HepG2 (cell line): ENCODE data around the gene MEF2D. TPM values are rescaled to one million over a fixed set of nuclear protein-coding genes. Genes with fewer than 3 reads are reported as not detected.

Experiments used
- ARNTL ChIP-seq: sonication (generic); formaldehyde crosslinking; IDR thresholded peaks from 2 replicates; pipeline ENCODE4 v1.4.0; 2020; ENCODE audit warnings: mild to moderate bottlenecking, missing genetic modification reagents
- CSRNP2 ChIP-seq: sonication (generic); formaldehyde crosslinking; conservative IDR thresholded peaks from 2 replicates; pipeline ENCODE4 v1.8.0; 2022; ENCODE audit warnings: low read depth, missing genetic modification reagents
- IRX3 ChIP-seq: sonication (generic); formaldehyde crosslinking; IDR thresholded peaks from 2 replicates; pipeline ENCODE4 v1.8.1; 2023; ENCODE audit warnings: mild to moderate bottlenecking, low read depth, missing genetic modification reagents, borderline replicate concordance
- MAZ ChIP-seq, 2 experiments: sonication (generic) in 1 of 2; formaldehyde crosslinking in 1 of 2; IDR thresholded peaks; 2 replicates each; pipeline versions ENCODE4 v1.5.0 to v1.6.1; 2012 to 2020; ENCODE audit warnings: low read depth in 2 of 2, mild to moderate bottlenecking in 2 of 2, borderline replicate concordance in 1 of 2, improper control_type of control experiment in 1 of 2, low read length in 1 of 2, missing genetic modification reagents in 1 of 2, moderate library complexity in 1 of 2
- MED1 ChIP-seq: sonication (generic); formaldehyde crosslinking; IDR thresholded peaks from 2 replicates; pipeline ENCODE4 v1.4.0; 2020; ENCODE audit warnings: missing genetic modification reagents
- NFE2 ChIP-seq: sonication (generic); formaldehyde crosslinking; IDR thresholded peaks from 2 replicates; pipeline ENCODE4 v1.4.0; 2020; ENCODE audit warnings: missing genetic modification reagents
- RAD21 ChIP-seq: fragments of 450-650 bp; formaldehyde crosslinking; IDR thresholded peaks from 2 replicates; pipeline ENCODE4 v1.5.0; 2020; ENCODE audit warnings: mild to moderate bottlenecking
- RNF219 ChIP-seq: sonication (generic); formaldehyde crosslinking; IDR thresholded peaks from 2 replicates; pipeline ENCODE4 v1.5.0; 2020; ENCODE audit warnings: mild to moderate bottlenecking, missing genetic modification reagents
- SP5 ChIP-seq: IDR thresholded peaks from 2 replicates; pipeline ENCODE4 v1.6.1; 2016; ENCODE audit warnings: low read depth, borderline replicate concordance
- ZNF275 ChIP-seq: sonication (generic); formaldehyde crosslinking; IDR thresholded peaks from 2 replicates; pipeline ENCODE4 v1.8.0; 2022; ENCODE audit warnings: missing genetic modification reagents, mild to moderate bottlenecking, inconsistent platforms, borderline replicate concordance
- ZNF296 ChIP-seq: sonication (generic); formaldehyde crosslinking; conservative IDR thresholded peaks from 2 replicates; pipeline ENCODE4 v1.5.0; 2020; ENCODE audit warnings: mild to moderate bottlenecking, missing genetic modification reagents
- ZNF329 ChIP-seq: sonication (generic); formaldehyde crosslinking; IDR thresholded peaks from 2 replicates; pipeline ENCODE4 v1.9.0; 2021; ENCODE audit warnings: low read depth, mild to moderate bottlenecking, missing genetic modification reagents
- ZNF564 ChIP-seq: sonication (generic); formaldehyde crosslinking; IDR thresholded peaks from 2 replicates; pipeline ENCODE4 v1.8.1; 2023; ENCODE audit warnings: mild to moderate bottlenecking, missing genetic modification reagents
- ZNF577 ChIP-seq: sonication (generic); formaldehyde crosslinking; IDR thresholded peaks from 2 replicates; pipeline ENCODE4 v1.4.0; 2020; ENCODE audit warnings: mild to moderate bottlenecking, low read depth, missing genetic modification reagents, borderline replicate concordance
- ZNF609 ChIP-seq: sonication (generic); formaldehyde crosslinking; IDR thresholded peaks from 2 replicates; pipeline ENCODE4 v1.4.0; 2020; ENCODE audit warnings: mild to moderate bottlenecking, missing genetic modification reagents, borderline replicate concordance
- ZNF615 ChIP-seq: sonication (generic); formaldehyde crosslinking; IDR thresholded peaks from 2 replicates; pipeline ENCODE4 v1.5.0; 2020; ENCODE audit warnings: mild to moderate bottlenecking, missing genetic modification reagents, borderline replicate concordance
- ZNF674 ChIP-seq: sonication (generic); formaldehyde crosslinking; IDR thresholded peaks from 2 replicates; pipeline ENCODE4 v1.5.0; 2020; ENCODE audit warnings: low read depth, mild to moderate bottlenecking, missing genetic modification reagents
- ZNF709 ChIP-seq: sonication (generic); formaldehyde crosslinking; IDR thresholded peaks from 2 replicates; pipeline ENCODE4 v1.5.0; 2020; ENCODE audit warnings: mild to moderate bottlenecking, missing genetic modification reagents
- polyA plus RNA-seq, 8 experiments: library from polyadenylated mRNA; depleted of rRNA in 3 of 8; stranded (reverse) in 7 of 8; unstranded in 1 of 8; fragments of >200 nt; fragmentation: Illumina TruSeq in 4 of 8; extraction: Trizol in 4 of 8; gene quantifications; 2 replicates each; pipeline versions ENCODE4 v1.2.1 to v1.2.3, GENCODE V29; 2011 to 2016; ENCODE audit warnings: low read depth in 4 of 8, missing spikeins in 1 of 8, mixed read lengths in 1 of 8; ENCODE audit not compliant: insufficient read depth in 1 of 8
- total RNA-seq, 5 experiments: library from RNA; depleted of rRNA; stranded (reverse); fragments of >200 nt; fragmentation: Illumina TruSeq; extraction: Trizol; gene quantifications; 2 replicates each; pipeline ENCODE4 v1.2.3, GENCODE V29; 2016; ENCODE audit warnings: low read depth in 1 of 5

MEF2D gene
- total and polyA plus RNA-seq, 2 of the 13 experiments (the other 11 are each of a cell fraction or from before 2014, with no cell fraction given): 1.6 to 3.9 TPM

- TF ChIP-seq ZNF609 (CRISPR knock-in tag) (no peak), ZNF674 (no peak), CSRNP2 (CRISPR knock-in tag) (no peak), ZNF296 (no peak), ZNF577 (CRISPR knock-in tag) (no peak), MAZ (IDR thresholded peaks at IDR 0.05; ENCODE audit: borderline replicate concordance, low read depth, low read length) (no peak), MAZ (CRISPR knock-in tag; IDR thresholded peaks at IDR 0.05; ENCODE audit: low read depth) (peak; percentile 78; the same call in 1 of the 2 replicates), RNF219 (CRISPR knock-in tag) (0 out of 2 replicates have a peak, but pooled peaks have one; percentile 61), IRX3 (no peak; the same call in 1 of the 2 replicates), ZNF564 (CRISPR knock-in tag) (no peak), ZNF329 (CRISPR knock-in tag) (no peak), NFE2 (CRISPR knock-in tag) (no peak), RAD21 (CRISPR knock-in tag) (no peak), ZNF615 (CRISPR knock-in tag) (no peak), MED1 (no peak), ZNF275 (CRISPR knock-in tag) (peak; percentile 52; the same call in 1 of the 2 replicates), SP5 (CRISPR knock-in tag) (0 out of 2 replicates have a peak, but pooled peaks have one; percentile 14), ARNTL (peak; percentile 93), ZNF709 (CRISPR knock-in tag) (no peak)
Observed at GRCh38 chr1:156504821-156505678, 4.5 kb upstream of the MEF2D start (continued).
